Measurements from ENCODE around the gene NAP1L1.

The NAP1L1 gene

GRCh38 chr12:76037130-76038103 is 47.1 kb downstream of the NAP1L1 start:
- peak; percentile 67 for ATAC-seq
- TF ChIP-seq ZNF565 (CRISPR knock-in tag; conservative IDR thresholded peaks at IDR 0.05; ENCODE audit: low read depth) (no peak), OSR1 (CRISPR knock-in tag; IDR thresholded peaks at IDR 0.05) (no peak), PPARA (CRISPR knock-in tag; IDR thresholded peaks at IDR 0.05; ENCODE audit: borderline replicate concordance) (no peak), ZFP30 (CRISPR knock-in tag; IDR thresholded peaks at IDR 0.05) (no peak), TCF4 (CRISPR knock-in tag; IDR thresholded peaks at IDR 0.05; ENCODE audit: borderline replicate concordance) (no peak), SNAI2 (CRISPR knock-in tag; IDR thresholded peaks at IDR 0.05) (no peak), CSRNP3 (CRISPR knock-in tag; IDR thresholded peaks at IDR 0.05) (no peak), ZNF70 (CRISPR knock-in tag; IDR thresholded peaks at IDR 0.05) (no peak), CREB5 (CRISPR knock-in tag; IDR thresholded peaks at IDR 0.05; ENCODE audit: low read depth) (no peak)
- TF ChIP-seq, protein P1, sequence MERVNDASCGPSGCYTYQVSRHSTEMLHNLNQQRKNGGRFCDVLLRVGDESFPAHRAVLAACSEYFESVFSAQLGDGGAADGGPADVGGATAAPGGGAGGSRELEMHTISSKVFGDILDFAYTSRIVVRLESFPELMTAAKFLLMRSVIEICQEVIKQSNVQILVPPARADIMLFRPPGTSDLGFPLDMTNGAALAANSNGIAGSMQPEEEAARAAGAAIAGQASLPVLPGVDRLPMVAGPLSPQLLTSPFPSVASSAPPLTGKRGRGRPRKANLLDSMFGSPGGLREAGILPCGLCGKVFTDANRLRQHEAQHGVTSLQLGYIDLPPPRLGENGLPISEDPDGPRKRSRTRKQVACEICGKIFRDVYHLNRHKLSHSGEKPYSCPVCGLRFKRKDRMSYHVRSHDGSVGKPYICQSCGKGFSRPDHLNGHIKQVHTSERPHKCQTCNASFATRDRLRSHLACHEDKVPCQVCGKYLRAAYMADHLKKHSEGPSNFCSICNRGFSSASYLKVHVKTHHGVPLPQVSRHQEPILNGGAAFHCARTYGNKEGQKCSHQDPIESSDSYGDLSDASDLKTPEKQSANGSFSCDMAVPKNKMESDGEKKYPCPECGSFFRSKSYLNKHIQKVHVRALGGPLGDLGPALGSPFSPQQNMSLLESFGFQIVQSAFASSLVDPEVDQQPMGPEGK (CRISPR knock-in tag; IDR thresholded peaks at IDR 0.05; ENCODE audit: borderline replicate concordance) = no peak

- TF ChIP-seq, protein P1 (CRISPR knock-in tag; IDR thresholded peaks at IDR 0.05; ENCODE audit: borderline replicate concordance) = no peak
- TF ChIP-seq RARB (CRISPR knock-in tag; IDR thresholded peaks at IDR 0.05) (no peak), CREB5 (CRISPR knock-in tag; IDR thresholded peaks at IDR 0.05; ENCODE audit: low read depth) (no peak), ZFP3 (CRISPR knock-in tag; IDR thresholded peaks at IDR 0.05) (no peak), TOX (CRISPR knock-in tag; IDR thresholded peaks at IDR 0.05; ENCODE audit: borderline replicate concordance) (no peak), ZC3H10 (CRISPR knock-in tag; IDR thresholded peaks at IDR 0.05) (no peak), ISL1 (CRISPR knock-in tag; IDR thresholded peaks at IDR 0.05) (no peak), CSRNP3 (CRISPR knock-in tag; IDR thresholded peaks at IDR 0.05) (no peak), CSDC2 (CRISPR knock-in tag; IDR thresholded peaks at IDR 0.05) (no peak), ZNF8 (CRISPR knock-in tag; IDR thresholded peaks at IDR 0.05) (no peak)
- TF ChIP-seq, protein P2, sequence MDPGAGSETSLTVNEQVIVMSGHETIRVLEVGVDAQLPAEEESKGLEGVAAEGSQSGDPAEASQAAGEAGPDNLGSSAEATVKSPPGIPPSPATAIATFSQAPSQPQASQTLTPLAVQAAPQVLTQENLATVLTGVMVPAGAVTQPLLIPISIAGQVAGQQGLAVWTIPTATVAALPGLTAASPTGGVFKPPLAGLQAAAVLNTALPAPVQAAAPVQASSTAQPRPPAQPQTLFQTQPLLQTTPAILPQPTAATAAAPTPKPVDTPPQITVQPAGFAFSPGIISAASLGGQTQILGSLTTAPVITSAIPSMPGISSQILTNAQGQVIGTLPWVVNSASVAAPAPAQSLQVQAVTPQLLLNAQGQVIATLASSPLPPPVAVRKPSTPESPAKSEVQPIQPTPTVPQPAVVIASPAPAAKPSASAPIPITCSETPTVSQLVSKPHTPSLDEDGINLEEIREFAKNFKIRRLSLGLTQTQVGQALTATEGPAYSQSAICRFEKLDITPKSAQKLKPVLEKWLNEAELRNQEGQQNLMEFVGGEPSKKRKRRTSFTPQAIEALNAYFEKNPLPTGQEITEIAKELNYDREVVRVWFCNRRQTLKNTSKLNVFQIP (CRISPR knock-in tag; IDR thresholded peaks at IDR 0.05; ENCODE audit: borderline replicate concordance, low read depth) = no peak
- no peak for ATAC-seq
Observed at GRCh38 chr12:76035045-76035444, 49.4 kb downstream of the NAP1L1 start.

Data from SK-N-SH treated with all-trans-retinoic acid at 6 μM for 48 hours (cell line).